HepG2 (cell line): ENCODE measurements around the gene COX6B1.
"Not testable (repeated sequence)": the region's sequence is repeated elsewhere in the genome, so short reads cannot be mapped to it uniquely, and the experiment has no call there.

Experiments used
- GLI4 ChIP-seq: sonication (generic); formaldehyde crosslinking; IDR thresholded peaks from 2 replicates; pipeline ENCODE4 v1.5.1; 2020; ENCODE audit warnings: missing genetic modification reagents, mild to moderate bottlenecking, moderate library complexity, borderline replicate concordance
- JUND ChIP-seq: sonication (generic); formaldehyde crosslinking; IDR thresholded peaks from 2 replicates; pipeline ENCODE4 v1.8.0; 2022; ENCODE audit warnings: mild to moderate bottlenecking, missing genetic modification reagents
- PTBP1 ChIP-seq: fragments of 200-400 bp; formaldehyde crosslinking; IDR thresholded peaks from 2 replicates; pipeline ENCODE4 v1.6.1; 2018; ENCODE audit warnings: low read length, low read depth; ENCODE audit not compliant: poor library complexity, severe bottlenecking
- RFXANK ChIP-seq: IDR thresholded peaks from 2 replicates; pipeline ENCODE4 v1.6.1; 2016
- SALL2 ChIP-seq: sonication (generic); formaldehyde crosslinking; IDR thresholded peaks from 2 replicates; pipeline ENCODE4 v1.8.1; 2023; ENCODE audit warnings: mild to moderate bottlenecking, missing genetic modification reagents, inconsistent platforms
- ZBTB38 ChIP-seq: sonication (generic); formaldehyde crosslinking; IDR thresholded peaks from 2 replicates; pipeline ENCODE4 v1.5.1; 2020; ENCODE audit warnings: mild to moderate bottlenecking, missing genetic modification reagents
- ZNF224 ChIP-seq: sonication (generic); formaldehyde crosslinking; IDR thresholded peaks from 2 replicates; pipeline ENCODE4 v1.5.0; 2020; ENCODE audit warnings: mild to moderate bottlenecking, missing genetic modification reagents
- ZNF232 ChIP-seq: sonication (generic); formaldehyde crosslinking; IDR thresholded peaks from 2 replicates; pipeline ENCODE4 v1.4.0; 2020; ENCODE audit warnings: missing genetic modification reagents, borderline replicate concordance
- ZNF234 ChIP-seq: sonication (generic); formaldehyde crosslinking; conservative IDR thresholded peaks from 2 replicates; pipeline ENCODE4 v1.5.1; 2020; ENCODE audit warnings: mild to moderate bottlenecking, missing genetic modification reagents
- ZNF615 ChIP-seq: sonication (generic); formaldehyde crosslinking; IDR thresholded peaks from 2 replicates; pipeline ENCODE4 v1.5.0; 2020; ENCODE audit warnings: mild to moderate bottlenecking, missing genetic modification reagents, borderline replicate concordance
- ZUFSP ChIP-seq: sonication (generic); formaldehyde crosslinking; IDR thresholded peaks from 2 replicates; pipeline ENCODE4 v1.9.0; 2021; ENCODE audit warnings: missing genetic modification reagents, mild to moderate bottlenecking, borderline replicate concordance
- TF ChIP-seq, protein P1 (sequence below): IDR thresholded peaks from 2 replicates; pipeline ENCODE4 v1.6.1; 2016; ENCODE audit warnings: mild to moderate bottlenecking, missing biosample characterization, missing genetic modification reagents
- TF ChIP-seq, protein P2 (sequence below): sonication (generic); formaldehyde crosslinking; IDR thresholded peaks from 2 replicates; pipeline ENCODE4 v1.4.0; 2020; ENCODE audit warnings: missing genetic modification reagents
- TF ChIP-seq, protein P3 (sequence below): sonication (generic); formaldehyde crosslinking; IDR thresholded peaks from 2 replicates; pipeline ENCODE4 v1.4.0; 2020; ENCODE audit warnings: missing genetic modification reagents

- TF ChIP-seq, protein P1, sequence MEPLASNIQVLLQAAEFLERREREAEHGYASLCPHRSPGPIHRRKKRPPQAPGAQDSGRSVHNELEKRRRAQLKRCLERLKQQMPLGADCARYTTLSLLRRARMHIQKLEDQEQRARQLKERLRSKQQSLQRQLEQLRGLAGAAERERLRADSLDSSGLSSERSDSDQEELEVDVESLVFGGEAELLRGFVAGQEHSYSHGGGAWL: not testable (repeated sequence)
- not testable (repeated sequence) for TF ChIP-seq ZNF234 (CRISPR knock-in tag); ZBTB38 (CRISPR knock-in tag); ZNF224 (CRISPR knock-in tag); JUND (CRISPR knock-in tag); ZNF232 (CRISPR knock-in tag); PTBP1; ZNF615 (CRISPR knock-in tag); GLI4 (CRISPR knock-in tag); ZUFSP (CRISPR knock-in tag); SALL2 (CRISPR knock-in tag); RFXANK
- TF ChIP-seq, protein P2, sequence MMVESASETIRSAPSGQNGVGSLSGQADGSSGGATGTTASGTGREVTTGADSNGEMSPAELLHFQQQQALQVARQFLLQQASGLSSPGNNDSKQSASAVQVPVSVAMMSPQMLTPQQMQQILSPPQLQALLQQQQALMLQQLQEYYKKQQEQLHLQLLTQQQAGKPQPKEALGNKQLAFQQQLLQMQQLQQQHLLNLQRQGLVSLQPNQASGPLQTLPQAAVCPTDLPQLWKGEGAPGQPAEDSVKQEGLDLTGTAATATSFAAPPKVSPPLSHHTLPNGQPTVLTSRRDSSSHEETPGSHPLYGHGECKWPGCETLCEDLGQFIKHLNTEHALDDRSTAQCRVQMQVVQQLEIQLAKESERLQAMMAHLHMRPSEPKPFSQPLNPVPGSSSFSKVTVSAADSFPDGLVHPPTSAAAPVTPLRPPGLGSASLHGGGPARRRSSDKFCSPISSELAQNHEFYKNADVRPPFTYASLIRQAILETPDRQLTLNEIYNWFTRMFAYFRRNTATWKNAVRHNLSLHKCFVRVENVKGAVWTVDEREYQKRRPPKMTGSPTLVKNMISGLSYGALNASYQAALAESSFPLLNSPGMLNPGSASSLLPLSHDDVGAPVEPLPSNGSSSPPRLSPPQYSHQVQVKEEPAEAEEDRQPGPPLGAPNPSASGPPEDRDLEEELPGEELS: not testable (repeated sequence)
- TF ChIP-seq, protein P3, sequence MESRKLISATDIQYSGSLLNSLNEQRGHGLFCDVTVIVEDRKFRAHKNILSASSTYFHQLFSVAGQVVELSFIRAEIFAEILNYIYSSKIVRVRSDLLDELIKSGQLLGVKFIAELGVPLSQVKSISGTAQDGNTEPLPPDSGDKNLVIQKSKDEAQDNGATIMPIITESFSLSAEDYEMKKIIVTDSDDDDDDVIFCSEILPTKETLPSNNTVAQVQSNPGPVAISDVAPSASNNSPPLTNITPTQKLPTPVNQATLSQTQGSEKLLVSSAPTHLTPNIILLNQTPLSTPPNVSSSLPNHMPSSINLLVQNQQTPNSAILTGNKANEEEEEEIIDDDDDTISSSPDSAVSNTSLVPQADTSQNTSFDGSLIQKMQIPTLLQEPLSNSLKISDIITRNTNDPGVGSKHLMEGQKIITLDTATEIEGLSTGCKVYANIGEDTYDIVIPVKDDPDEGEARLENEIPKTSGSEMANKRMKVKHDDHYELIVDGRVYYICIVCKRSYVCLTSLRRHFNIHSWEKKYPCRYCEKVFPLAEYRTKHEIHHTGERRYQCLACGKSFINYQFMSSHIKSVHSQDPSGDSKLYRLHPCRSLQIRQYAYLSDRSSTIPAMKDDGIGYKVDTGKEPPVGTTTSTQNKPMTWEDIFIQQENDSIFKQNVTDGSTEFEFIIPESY: not testable (repeated sequence)
Observed at GRCh38 chr19:35691106-35691505, 43.0 kb downstream of the COX6B1 start.
